ENCODE measurements around the gene PTPRN2.
"Not testable (repeated sequence)": the region's sequence is repeated elsewhere in the genome, so short reads cannot be mapped to it uniquely, and the experiment has no call there.

The PTPRN2 gene

DNA sequence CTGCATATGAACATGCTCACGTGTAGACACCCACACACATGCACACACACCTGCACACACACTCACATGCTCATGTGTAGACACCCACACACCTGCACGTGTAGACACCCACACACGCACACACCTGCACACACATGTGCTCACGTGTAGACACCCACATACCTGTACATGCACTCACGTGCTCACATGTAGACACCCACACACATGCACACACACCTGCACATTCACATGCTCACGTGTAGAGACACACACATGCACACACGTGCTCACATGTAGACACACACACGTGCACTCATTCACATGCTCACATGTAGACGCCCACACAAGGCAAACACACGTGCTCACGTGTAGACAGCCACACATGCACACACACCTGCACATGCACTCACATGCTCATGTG, 275.8 kb downstream of the PTPRN2 start:
- DNase-seq (ENCODE audit: low read depth in 1 of 2, low spot score in 1 of 2): no peak

DNA sequence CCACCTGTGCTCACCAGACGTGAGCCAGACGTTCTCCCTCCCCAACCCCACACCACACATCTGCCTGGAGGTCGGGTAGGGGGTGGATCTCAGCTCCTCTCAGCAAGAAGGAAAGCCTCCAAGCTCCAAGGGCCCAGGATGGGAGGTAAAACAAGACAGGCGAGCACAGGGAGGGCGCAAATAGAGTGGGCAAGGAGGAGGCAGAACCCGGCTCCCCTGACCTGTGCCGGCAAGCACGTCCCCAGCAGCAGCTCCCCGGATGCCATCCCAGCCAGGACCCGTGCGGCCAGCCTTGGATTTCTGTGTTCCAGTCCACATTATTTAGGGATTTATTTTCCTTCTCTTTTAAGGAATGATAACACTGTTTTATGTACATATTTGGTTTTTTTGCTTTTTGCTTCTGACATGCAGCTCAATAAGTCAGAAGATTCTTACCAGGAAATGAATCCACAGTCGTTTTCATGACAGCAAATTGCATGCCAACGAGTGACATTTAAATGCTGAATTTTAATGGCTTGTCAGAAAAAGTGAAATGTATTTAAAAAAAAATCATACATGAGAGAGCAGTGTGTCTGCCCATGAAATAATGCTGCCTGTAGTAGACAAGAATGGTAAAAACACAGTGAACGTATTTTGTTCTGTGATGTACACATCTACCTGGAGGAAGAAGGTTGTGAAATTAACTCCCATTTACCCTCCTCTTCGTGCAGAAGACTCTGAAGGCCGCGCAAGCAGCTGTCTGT, 276.5 kb downstream of the PTPRN2 start:
- DNase-seq (ENCODE audit: low read depth in 1 of 2, low spot score in 1 of 2): no peak

DNA sequence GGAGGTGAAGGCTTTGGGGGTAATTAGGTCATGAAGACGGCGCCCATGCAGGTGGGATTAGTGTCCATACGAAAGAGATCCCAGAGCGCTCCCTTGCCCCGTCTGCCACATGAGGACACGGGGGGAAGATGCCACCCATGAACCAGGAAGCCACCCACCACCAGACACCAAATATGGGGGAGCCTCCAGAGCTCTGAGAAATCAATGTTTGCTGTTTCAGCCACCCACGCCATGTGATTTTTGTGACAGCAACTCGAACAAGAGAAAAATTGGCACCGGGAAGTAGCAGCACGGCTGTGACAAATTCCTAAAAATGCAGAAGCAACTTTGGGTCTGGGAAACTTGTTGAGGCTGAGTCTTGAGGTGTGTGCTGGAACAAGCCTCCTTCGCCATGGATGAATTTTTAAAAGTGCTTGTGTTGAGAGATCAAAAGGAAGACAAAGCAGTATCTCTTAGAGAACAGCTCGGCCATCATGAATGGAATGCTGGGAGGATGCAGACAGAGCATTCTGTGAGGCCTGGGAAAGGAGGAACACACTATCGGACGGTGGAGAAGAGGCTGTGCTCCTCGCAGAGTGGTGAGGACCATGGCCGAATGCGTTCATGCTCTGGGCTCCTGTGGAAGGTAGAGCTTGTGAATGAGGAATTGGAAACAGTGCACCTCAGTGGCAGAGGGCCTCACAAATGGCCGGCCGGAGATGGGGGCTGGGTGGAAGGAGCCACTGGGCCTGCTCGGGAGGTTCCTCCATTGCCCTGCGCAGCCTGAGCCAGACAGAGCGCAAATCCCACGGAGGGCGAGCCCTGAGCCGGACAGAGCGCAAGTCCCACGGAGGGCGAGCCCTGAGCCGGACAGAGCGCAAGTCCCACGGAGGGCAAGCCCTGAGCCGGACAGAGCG, 277.5 kb downstream of the PTPRN2 start:
- no peak for DNase-seq (ENCODE audit: low read depth in 1 of 2, low spot score in 1 of 2)

DNA sequence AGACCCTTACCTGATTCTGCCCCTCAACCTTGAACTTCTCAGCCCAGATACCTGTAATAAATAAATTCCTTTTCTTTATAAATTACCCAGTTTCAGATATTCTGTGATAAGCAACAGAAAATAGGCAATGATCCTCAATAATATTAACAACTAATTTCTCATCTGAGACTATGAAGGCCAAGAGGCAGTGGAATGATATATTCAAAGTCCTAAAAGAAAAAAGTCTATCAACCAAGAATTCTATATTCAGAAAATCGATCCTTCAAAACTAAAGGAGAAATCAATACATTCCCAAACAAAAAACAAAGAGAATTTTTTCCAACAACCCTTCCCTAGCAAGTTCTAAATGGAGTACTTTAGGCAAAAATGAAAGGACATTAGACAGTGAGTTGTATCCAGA, 279.6 kb downstream of the PTPRN2 start:
- DNase-seq (ENCODE audit: low read depth in 1 of 2, low spot score in 1 of 2): no peak

DNA sequence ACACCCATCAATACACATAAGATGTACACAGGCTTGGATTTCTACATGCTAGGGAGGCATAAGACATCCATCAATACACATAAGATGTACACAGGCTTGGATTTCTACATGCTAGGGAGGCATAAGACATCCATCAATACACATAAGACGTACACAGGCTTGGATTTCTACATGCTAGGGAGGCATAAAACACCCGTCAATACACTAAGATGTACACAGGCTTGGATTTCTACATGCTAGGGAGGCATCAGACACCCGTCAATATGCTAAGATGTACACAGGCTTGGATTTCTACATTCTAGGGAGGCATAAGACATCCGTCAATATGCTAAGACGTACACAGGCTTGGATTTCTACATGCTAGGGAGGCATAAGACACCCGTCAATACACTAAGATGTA, 283.6 kb downstream of the PTPRN2 start:
- DNase-seq (ENCODE audit: low read depth in 1 of 2, low spot score in 1 of 2): not testable (repeated sequence)

DNA sequence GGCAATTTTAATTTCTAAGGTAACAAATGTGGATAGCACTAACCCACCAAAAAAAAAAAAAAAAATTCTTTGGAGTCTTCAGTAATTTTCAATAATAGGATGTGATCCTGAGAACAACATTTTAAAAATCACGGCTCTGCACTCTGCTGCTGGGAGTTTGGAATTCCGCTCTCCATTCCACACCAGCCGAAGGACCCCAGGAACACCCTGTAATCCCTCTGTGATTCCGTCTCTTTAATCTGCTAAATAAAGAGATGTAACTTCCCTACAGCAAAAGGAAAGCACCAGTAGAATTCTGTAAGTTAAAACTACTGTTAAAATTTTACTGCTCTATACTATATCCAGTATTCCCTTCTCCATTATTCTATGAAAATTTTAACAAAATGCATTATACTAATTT, 284.5 kb downstream of the PTPRN2 start:
- DNase-seq (ENCODE audit: low read depth in 1 of 2, low spot score in 1 of 2): no peak

DNA sequence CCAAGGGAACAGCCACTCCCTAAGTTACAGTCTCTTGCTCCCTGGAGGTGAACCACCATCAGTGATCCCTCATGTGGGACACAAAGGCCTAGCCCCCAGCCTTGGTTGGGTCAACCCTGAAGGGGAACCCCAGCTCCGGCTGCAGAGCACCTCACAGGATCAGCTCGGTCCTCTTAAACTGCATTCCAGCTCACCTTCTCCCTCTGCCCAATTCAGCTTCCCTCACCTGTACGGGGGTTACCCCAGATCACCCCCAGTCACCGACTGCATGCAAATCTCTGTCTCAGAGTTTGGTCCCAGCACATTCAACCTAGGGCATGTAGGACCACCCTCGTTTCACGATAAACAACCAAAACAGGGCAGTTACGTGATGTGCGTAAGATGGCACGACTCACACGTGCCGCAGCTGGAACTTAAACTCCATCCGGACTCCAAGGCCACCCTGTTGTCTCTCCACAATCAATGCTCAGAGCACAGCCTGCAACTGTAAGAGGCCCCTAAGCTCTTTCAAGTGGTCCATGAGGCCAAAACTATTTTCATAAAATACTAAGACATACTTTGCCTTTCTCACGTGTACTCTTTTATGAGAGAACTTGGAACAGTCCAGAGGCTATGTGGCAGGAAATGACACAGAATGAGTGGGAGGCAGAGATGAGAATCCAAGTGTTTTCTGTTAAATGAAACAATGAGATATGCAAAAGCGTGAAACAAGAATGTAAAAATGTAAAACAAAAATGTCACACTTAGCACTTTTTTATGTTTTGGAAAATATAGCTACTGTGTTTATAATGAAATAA, 285.2 kb downstream of the PTPRN2 start:
- no peak for DNase-seq (ENCODE audit: low read depth in 1 of 2, low spot score in 1 of 2)

DNA sequence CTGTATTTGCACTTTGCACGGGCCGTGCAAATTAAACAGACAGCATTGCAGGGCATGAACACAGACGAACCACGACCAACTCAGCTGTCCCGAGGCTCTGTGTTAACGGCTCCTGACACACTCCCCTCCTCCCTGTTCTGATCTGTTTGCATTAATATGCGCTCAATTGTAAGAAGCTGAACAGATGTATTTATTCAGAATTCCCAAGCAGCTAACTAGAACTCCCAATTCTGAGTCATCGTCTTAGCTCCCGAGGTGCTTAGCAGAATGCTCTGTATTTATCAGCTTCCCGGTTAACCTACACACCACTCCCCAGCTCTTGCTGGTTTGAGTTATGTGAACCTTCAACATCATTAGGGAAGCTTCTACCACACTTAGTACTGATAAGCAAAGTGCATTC, 286.4 kb downstream of the PTPRN2 start:
- no peak for DNase-seq (ENCODE audit: low read depth in 1 of 2, low spot score in 1 of 2)

DNA sequence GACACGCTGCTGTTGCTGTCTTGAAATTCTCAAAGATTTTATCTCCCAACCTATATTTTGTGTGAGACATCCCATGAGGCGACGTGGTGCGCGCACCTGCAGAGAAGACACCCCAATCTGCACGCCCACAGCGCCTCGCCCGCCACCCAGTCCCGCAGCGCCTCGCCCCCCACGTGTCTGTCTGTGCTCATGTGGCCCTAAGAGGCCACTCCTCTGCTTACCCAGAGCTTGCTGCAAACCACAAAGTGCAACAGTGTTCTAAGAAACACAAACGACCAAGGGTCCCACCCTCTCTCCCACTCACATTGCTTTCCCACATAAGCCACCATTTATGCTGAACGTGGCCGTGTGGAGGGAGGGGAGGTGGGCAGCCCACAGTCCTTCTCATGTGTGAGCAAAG, 287.2 kb downstream of the PTPRN2 start:
- no peak for DNase-seq (ENCODE audit: low read depth in 1 of 2, low spot score in 1 of 2)

DNA sequence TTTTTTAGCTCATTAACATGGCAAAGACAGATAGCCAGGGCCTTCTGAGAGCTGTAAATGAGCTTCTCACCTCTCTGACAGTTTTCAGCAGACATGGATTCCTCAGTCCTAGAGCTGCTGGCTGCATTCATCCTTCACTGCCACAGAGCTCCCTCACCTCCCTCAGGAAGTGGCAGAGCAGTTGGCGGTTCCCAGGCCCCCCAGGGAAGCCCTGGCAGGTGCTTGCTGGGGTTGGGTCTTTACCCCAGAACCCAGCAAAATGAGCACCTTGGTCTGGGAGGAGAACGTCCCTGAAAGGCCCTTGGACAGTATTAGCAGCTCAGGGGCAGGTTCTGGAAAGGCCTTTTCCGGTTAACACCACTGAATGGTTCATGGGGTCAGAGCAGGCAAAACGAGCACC, 288.0 kb downstream of the PTPRN2 start:
- DNase-seq (ENCODE audit: low read depth in 1 of 2, low spot score in 1 of 2): no peak

DNA sequence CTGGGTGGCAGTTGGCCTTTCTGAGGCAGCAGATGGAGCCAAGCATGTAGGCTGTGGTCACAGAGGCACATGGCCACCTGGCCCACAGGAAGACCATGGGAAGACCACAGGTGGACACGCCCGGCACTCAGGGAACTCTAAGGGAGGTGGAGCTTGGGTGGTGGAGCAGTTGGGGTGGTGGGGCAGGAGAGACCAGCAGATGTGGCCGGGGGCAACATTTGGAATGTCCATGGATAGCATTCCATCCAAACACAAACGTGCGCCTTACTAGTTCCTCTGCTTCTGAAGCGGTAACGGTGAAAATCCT, 290.9 kb downstream of the PTPRN2 start:
- no peak for DNase-seq (ENCODE audit: low read depth in 1 of 2, low spot score in 1 of 2)

DNA sequence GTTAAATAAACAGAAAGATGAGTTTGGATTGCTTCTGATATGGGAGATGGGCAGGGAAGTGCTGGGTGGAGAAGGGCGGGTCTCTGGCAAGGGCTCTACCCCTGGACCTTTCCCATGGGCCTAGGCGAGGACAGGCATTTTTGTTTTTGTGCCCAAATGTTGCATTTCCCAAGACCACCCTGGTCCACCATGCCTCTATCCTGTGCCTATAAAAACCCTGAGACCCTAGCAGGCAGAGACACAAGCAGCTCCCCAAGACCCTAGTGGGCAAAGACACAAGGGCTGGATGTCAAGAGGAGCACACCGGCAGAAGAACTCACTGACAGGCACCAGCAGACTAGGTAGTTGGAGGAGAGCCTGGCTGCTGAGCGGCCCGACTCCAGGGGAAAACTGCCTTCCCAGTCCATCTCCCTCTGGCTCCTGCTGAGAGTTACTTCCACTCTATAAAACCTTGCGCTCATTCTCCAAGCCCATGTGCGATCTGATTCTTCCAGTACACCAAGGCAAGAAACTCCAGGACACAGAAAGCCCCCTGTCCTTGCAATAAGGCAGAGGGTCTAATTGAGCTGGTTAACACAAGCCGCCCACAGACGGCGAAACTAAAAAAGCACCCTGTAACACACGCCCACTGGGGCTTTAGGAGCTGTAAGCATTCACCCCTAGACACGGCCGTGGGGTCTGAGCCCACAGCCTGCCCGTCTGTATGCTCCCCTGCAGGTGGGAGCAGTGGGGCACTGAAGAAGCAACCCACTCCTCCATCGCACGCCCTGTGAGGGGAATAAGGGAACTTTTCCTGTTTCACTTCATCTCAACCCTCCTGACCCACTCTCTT, 291.4 kb downstream of the PTPRN2 start:
- no peak for DNase-seq (ENCODE audit: low read depth in 1 of 2, low spot score in 1 of 2)

DNA sequence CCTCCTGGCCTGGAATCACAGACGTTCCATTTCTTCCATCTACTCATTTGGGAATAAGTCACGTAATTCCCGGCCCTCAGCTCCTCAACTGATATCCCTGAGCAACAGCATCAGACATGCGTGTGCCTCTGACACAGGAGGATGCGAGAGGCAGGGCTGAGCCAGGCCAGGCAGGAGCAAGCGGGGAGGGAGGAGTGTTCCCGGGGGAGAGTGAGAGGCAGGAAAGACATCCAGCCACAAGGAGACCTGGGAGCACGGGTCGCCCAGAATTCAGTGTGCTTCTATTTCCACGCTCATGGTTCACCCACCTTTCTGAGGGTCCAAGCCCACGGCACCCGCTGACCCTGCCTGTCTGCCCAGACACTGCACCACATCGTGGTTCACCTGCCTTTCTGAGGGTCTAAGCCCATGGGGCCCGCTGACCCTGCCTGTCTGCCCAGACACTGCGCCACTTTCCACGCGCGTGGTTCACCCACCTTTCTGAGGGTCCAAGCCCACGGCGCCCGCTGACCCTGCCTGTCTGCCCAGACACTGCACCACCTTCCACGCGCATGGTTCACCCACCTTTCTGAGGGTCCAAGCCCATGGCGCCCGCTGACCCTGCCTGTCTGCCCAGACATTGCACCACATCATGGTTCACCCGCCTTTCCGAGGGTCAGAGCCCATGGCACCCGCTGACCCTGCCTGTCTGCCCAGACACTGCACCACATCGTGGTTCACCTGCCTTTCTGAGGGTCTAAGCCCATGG, 293.0 kb downstream of the PTPRN2 start:
- DNase-seq (ENCODE audit: low read depth in 1 of 2, low spot score in 1 of 2): not testable (repeated sequence)

DNA sequence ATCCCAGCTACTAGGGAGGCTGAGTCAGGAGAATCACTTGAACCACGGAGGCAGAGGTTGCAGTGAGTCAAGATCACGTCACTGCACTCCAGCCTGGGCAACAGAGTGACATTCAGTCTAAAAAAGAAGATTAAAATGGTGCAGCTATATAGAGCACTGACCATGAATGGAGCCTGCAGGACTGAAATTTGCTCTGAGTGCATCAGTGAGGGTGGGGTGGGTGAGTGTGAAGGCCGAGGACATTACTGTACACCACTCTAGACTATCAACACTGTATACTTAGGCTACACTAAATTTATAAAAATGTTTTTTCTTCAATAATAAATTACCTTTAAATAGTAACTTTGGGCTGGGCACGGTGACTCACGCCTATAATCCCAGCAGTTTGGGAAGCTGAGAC, 294.7 kb downstream of the PTPRN2 start:
- no peak for DNase-seq (ENCODE audit: low read depth in 1 of 2, low spot score in 1 of 2)

DNA sequence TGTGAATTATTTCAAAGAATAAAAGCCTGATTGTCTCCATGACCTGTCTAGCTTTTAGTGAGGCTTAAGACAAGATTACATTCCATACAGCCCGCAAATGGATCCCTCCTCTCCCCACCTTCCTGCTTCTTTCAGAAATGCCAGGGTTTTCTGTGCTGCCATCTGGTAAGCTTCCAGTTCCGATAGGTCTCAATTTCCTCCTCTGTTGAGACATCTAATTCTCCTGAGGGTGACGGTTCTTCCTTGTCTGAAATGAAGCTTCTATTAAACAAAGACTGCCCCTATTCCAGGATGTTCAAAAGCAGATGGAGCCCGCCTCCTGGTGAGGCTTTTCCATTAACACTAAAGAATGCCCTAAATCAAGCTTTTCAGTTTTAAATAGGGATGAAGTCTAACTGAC, 295.6 kb downstream of the PTPRN2 start:
- DNase-seq (ENCODE audit: low read depth in 1 of 2, low spot score in 1 of 2): no peak

DNA sequence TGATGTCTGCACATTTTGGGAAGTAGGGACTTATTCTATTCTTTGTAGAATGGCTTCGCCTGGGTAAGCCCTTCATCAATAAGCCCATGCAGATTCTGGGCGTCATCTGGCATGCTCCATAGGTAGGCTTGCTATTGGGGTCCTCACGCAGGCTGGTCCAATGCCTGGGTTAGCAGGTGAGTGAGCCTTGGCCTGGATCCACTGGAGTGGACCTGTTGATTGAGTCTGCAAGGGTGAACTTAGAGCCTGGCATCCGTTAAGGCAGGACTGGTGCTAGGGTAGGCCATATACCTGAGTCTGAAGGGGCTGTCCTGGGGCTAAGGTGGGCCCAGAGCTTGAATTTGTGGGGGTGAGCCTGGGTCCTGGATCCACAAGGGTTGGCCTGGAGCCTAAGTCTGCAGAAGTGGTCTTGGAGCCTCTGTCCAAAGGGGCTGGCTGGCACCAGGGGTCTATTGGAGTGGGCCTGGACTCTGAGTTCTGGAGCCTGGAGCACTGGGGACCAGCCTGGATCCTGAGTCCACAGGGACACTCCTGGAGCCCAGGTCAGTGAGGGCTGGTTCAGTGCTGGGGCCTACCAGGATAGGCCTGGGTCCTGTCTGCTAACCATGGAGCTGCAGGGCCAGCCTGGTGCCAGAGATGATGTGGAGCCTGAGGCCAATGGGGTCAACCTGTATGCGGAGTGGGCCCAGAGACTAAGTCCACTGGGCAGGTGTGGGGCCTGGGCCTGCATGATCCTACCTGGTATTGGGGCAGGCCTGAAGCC, 297.7 kb downstream of the PTPRN2 start:
- DNase-seq (ENCODE audit: low read depth in 1 of 2, low spot score in 1 of 2): no peak

DNA sequence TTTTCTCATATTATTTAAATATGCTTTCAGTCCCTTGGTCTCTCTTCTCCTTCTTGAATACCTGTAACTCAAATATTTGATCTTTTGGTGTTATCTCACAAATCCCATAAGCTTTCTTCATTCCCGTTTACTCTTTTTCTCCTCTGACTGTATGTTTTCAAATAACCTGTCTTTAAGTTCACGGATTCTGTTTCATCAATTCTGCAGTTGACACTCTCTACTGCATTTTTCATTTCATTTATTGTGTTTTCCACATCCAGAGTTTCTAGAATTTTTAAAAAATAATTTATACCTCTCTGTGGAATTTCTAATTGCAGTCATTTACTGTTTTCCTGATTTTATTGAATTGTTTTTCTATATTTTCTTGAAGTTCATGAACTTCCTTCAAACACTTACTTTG, 298.4 kb downstream of the PTPRN2 start:
- no peak for DNase-seq (ENCODE audit: low read depth in 1 of 2, low spot score in 1 of 2)

DNA sequence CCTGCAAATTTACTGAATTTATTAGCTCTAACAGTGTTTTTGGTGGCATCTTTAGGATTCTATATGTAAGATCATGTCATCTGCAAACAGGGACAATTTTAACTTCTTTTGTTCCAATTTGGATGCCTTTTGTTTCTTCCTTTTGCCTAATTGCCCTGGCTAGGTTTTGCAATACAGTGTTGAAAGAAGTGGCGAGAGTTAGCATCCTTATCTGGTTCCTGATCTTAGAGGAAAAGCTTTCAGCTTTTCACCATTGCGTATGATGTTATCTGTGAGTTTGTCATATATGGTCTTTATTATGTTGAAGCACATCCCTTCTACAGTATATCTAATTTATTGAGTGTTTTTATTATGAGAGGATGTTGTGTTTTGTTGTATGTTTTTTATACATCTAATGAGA, 301.4 kb downstream of the PTPRN2 start:
- no peak for DNase-seq (ENCODE audit: low read depth in 1 of 2, low spot score in 1 of 2)

DNA sequence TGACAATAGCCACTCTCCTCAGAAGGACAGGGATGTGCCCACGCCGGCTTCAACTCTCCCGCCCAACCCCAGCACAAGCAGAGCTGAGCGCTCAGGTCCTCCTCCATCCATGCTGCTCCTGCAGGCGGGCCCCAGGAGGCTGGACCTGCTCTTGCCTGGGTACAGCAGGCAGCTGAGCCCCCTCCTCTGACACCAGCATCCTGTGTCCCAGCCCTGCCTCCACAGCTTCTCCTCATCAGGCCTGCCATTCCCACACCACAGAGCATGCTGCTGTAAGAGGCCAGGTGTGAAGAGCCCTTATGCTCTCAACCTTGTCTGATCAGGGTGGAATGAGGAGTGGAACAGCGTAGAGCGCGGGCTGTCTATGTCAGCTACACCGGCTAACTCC, 302.2 kb downstream of the PTPRN2 start:
- DNase-seq (ENCODE audit: low read depth in 1 of 2, low spot score in 1 of 2): no peak
